Measurements from ENCODE around the gene ADAM10. TPM values are rescaled to one million over a fixed set of nuclear protein-coding genes. Genes with fewer than 3 reads are reported as not detected.

Gene ADAM10
- total and polyA plus RNA-seq, 2 donors (not counting 1 experiment from before 2014, with no cell fraction given), result 18.8 to 138 TPM

DNA sequence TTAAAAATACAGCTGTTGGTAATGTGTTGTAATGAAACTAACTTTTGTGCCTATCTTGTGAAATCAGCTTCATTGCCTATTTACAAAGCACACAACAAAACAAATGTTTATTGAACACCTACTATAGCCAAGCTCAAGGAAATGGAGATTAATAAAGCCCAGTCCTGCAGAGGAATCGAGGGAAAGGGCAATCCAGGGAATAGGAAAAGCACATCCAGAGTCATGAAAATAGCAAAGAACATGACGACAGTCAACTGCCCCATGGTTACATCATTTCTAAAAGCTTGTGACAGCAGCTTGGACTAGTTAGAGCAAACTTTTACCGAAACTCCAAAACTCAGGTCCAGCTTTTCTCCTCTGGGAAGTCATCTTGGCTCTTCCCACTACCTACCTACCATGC, 160.5 kb downstream of the ADAM10 start:
- POLR2A ChIA-PET, result no interaction called here
- no peak for DNase-seq
- WGBS (ENCODE audit: insufficient coverage), result 91% methylated on average over 3 of the region's 3 CpGs
- Histone ChIP-seq H3K27me3 (replicated peaks in 1 of 4; ENCODE audit: control extremely low read depth in 1 of 4, control insufficient read depth in 3 of 4, insufficient read depth in 4 of 4, low read length in 3 of 4) (peaks cover 0 to 9% (median 0%) of the 10 kb centered on the region in 4 experiments), H2AFZ (ENCODE audit: insufficient read depth, low read depth, low read length, poor library complexity, severe bottlenecking) (no peak overlapping the region), H3K79me2 (ENCODE audit: control insufficient read depth, insufficient read depth, low read length) (no peaks in the 10 kb centered on the region), H3K4me3 (ENCODE audit: control extremely low read depth in 1 of 5, extremely low read depth in 1 of 5, insufficient read depth in 1 of 5, low read depth in 2 of 5, low read length in 4 of 5) (no peak overlapping the region), H3K27ac (ENCODE audit: low read length in 2 of 2) (no peak overlapping the region), H3K9me3 (ENCODE audit: control extremely low read depth in 1 of 3, control insufficient read depth in 2 of 3, insufficient read depth in 1 of 3, low read length in 2 of 3) (no peaks in the 10 kb centered on the region), H3K9ac (ENCODE audit: low read length) (no peak overlapping the region), H3K4me1 (ENCODE audit: control insufficient read depth in 2 of 2, insufficient read depth in 2 of 2, low read length in 2 of 2) (peaks cover 12 to 13% of the 10 kb centered on the region in 2 donors), H3K4me2 (replicated peaks; ENCODE audit: low read depth, low read length, poor library complexity, severe bottlenecking) (no peak overlapping the region), H3K36me3 (replicated peaks in 1 of 2; ENCODE audit: control extremely low read depth in 1 of 2, control insufficient read depth in 1 of 2, extremely low read depth in 1 of 2, insufficient read depth in 2 of 2, low read length in 1 of 2) (no peaks in the 10 kb centered on the region), H4K20me1 (ENCODE audit: control insufficient read depth, insufficient read depth, low read length, poor library complexity, severe bottlenecking) (no peaks in the 10 kb centered on the region)
- H3K9me3 Mint-ChIP-seq (ENCODE audit: insufficient read depth), result no peaks in the 10 kb centered on the region
- CTCF ChIA-PET, result no interaction called here
- no peak for TF ChIP-seq EZH2 (IDR thresholded peaks at IDR 0.05; ENCODE audit: borderline replicate concordance, insufficient read depth, low read depth, low read length, poor library complexity, severe bottlenecking)
- TF ChIP-seq, protein P1, sequence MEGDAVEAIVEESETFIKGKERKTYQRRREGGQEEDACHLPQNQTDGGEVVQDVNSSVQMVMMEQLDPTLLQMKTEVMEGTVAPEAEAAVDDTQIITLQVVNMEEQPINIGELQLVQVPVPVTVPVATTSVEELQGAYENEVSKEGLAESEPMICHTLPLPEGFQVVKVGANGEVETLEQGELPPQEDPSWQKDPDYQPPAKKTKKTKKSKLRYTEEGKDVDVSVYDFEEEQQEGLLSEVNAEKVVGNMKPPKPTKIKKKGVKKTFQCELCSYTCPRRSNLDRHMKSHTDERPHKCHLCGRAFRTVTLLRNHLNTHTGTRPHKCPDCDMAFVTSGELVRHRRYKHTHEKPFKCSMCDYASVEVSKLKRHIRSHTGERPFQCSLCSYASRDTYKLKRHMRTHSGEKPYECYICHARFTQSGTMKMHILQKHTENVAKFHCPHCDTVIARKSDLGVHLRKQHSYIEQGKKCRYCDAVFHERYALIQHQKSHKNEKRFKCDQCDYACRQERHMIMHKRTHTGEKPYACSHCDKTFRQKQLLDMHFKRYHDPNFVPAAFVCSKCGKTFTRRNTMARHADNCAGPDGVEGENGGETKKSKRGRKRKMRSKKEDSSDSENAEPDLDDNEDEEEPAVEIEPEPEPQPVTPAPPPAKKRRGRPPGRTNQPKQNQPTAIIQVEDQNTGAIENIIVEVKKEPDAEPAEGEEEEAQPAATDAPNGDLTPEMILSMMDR (IDR thresholded peaks at IDR 0.05), result no peak
- H3K27me3 Mint-ChIP-seq, result peaks cover 7% of the 10 kb centered on the region
- H3K4me3 Mint-ChIP-seq, result no peak overlapping the region
- peaks cover 16% of the 10 kb centered on the region for H3K4me1 Mint-ChIP-seq
- intact Hi-C loops (cut with micrococcal nuclease), result no loop called here
- no peak overlapping the region for H3K27ac Mint-ChIP-seq
- ATAC-seq (ENCODE audit: low read depth), result no peak

DNA sequence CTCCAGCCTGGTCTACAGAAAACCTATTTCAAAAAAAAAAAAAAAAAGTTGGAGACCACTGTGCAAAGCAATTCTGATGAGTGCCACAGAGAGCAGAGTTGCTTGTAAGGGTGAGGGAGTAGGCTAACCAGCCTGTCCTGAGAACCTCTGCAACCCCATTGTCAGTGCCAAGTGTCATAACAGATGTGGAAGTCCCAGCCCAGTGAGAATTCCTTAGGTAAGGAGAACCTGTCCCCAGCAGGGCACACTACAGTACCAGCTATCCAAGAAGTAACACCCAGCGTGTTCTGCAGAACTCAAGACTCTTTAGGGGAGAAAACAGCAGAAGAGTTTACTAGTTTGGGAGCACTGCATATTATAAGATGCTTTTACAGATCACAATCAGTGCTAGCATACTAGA, 161.4 kb downstream of the ADAM10 start:
- Histone ChIP-seq H2AFZ (ENCODE audit: insufficient read depth, low read depth, low read length, poor library complexity, severe bottlenecking) (no peak overlapping the region), H3K9me3 (ENCODE audit: control extremely low read depth in 1 of 3, control insufficient read depth in 2 of 3, insufficient read depth in 1 of 3, low read length in 2 of 3) (no peaks in the 10 kb centered on the region), H3K36me3 (replicated peaks in 1 of 2; ENCODE audit: control extremely low read depth in 1 of 2, control insufficient read depth in 1 of 2, extremely low read depth in 1 of 2, insufficient read depth in 2 of 2, low read length in 1 of 2) (no peaks in the 10 kb centered on the region), H3K27ac (ENCODE audit: low read length in 2 of 2) (no peak overlapping the region), H3K9ac (ENCODE audit: low read length) (no peak overlapping the region), H4K20me1 (ENCODE audit: control insufficient read depth, insufficient read depth, low read length, poor library complexity, severe bottlenecking) (no peaks in the 10 kb centered on the region), H3K4me1 (ENCODE audit: control insufficient read depth in 2 of 2, insufficient read depth in 2 of 2, low read length in 2 of 2) (peaks cover 12 to 13% of the 10 kb centered on the region in 2 donors), H3K79me2 (ENCODE audit: control insufficient read depth, insufficient read depth, low read length) (no peaks in the 10 kb centered on the region), H3K4me2 (replicated peaks; ENCODE audit: low read depth, low read length, poor library complexity, severe bottlenecking) (no peak overlapping the region), H3K27me3 (replicated peaks in 1 of 4; ENCODE audit: control extremely low read depth in 1 of 4, control insufficient read depth in 3 of 4, insufficient read depth in 4 of 4, low read length in 3 of 4) (peaks cover 0 to 9% (median 0%) of the 10 kb centered on the region in 4 experiments), H3K4me3 (ENCODE audit: control extremely low read depth in 1 of 5, extremely low read depth in 1 of 5, insufficient read depth in 1 of 5, low read depth in 2 of 5, low read length in 4 of 5) (no peak overlapping the region)
- ATAC-seq (ENCODE audit: low read depth) (no peak), DNase-seq (no peak)
- intact Hi-C loops (cut with micrococcal nuclease), result no loop called here
- no peak for TF ChIP-seq EZH2 (IDR thresholded peaks at IDR 0.05; ENCODE audit: borderline replicate concordance, insufficient read depth, low read depth, low read length, poor library complexity, severe bottlenecking)
- TF ChIP-seq, protein P1 (IDR thresholded peaks at IDR 0.05), result no peak
- WGBS (ENCODE audit: insufficient coverage), result no CpG with 5 or more reads among the region's 1 CpG
- ChIA-PET POLR2A (no interaction called here), CTCF (no interaction called here)
- Mint-ChIP-seq H3K9me3 (ENCODE audit: insufficient read depth) (peaks cover 4% of the 10 kb centered on the region), H3K27me3 (peaks cover 14% of the 10 kb centered on the region), H3K4me3 (no peak overlapping the region), H3K4me1 (peaks cover 16% of the 10 kb centered on the region), H3K27ac (no peak overlapping the region)
